Aorta (tissue), 5 donors: ENCODE data around the gene CDH12. TPM values are rescaled to one million over a fixed set of nuclear protein-coding genes. Genes with fewer than 3 reads are reported as not detected.

Experiments
- ATAC-seq: fragments of 200-7000 bp; cut with Tn5 transposase; one replicate; pipeline ENCODE4 v1.9.1; 2022; ENCODE audit warnings: moderate library complexity; ENCODE audit not compliant: low FRiP score
- DNase-seq, 2 donors: peaks; one replicate each; pipeline ENCODE4 v3.0.0-alpha.2; 2020
- H3K27ac ChIP-seq, 2 donors: one replicate each; pipeline ENCODE4 v1.5.1; 2013; ENCODE audit warnings: low read length in 2 of 2, mild to moderate bottlenecking in 2 of 2, moderate library complexity in 2 of 2, control low read depth in 1 of 2, inconsistent platforms in 1 of 2, low read depth in 1 of 2
- H3K27me3 ChIP-seq, 2 donors: one replicate each; pipeline ENCODE4 v1.6.1; 2013; ENCODE audit warnings: control low read depth in 1 of 2, low read length in 1 of 2, mild to moderate bottlenecking in 1 of 2, moderate library complexity in 1 of 2; ENCODE audit not compliant: insufficient read depth in 2 of 2, control insufficient read depth in 1 of 2
- H3K36me3 ChIP-seq, 2 donors: one replicate each; pipeline ENCODE4 v1.6.1; 2013; ENCODE audit warnings: control low read depth in 1 of 2, low read length in 1 of 2, mild to moderate bottlenecking in 1 of 2; ENCODE audit not compliant: insufficient read depth in 2 of 2, control insufficient read depth in 1 of 2
- H3K4me1 ChIP-seq, 2 donors: one replicate each; pipeline ENCODE4 v1.6.1; 2013; ENCODE audit warnings: low read length in 2 of 2, control low read depth in 1 of 2, mild to moderate bottlenecking in 1 of 2, moderate library complexity in 1 of 2; ENCODE audit not compliant: insufficient read depth in 2 of 2, control insufficient read depth in 1 of 2
- H3K4me3 ChIP-seq, 2 donors: one replicate each; pipeline ENCODE4 v1.5.1; 2013; ENCODE audit warnings: low read length in 2 of 2, control low read depth in 1 of 2, mild to moderate bottlenecking in 1 of 2
- H3K9me3 ChIP-seq: one replicate; pipeline ENCODE4 v1.6.1; 2013; ENCODE audit warnings: mild to moderate bottlenecking, low read length; ENCODE audit not compliant: control insufficient read depth
- WGBS, 2 donors: extraction: QIAGEN DNeasy Blood & Tissue Kit; methylation state at CpG; one replicate each; pipeline ENCODE4 v1.1.7; 2013; 5-methylcytosine and 5-hydroxymethylcytosine counted together
- intact Hi-C, 2 donors: fragments of 100-400 bp; cut with DNase I; formaldehyde crosslinking; loops; one replicate each; pipeline versions ENCODE4 v1.14.2 to v1.15.0; 2022
- polyA plus RNA-seq, 2 donors: library from polyadenylated mRNA; stranded (reverse); fragments of 200-250 nt; gene quantifications; one replicate each; pipeline ENCODE4 v1.2.3, GENCODE V29; 2013
- total RNA-seq, 2 donors: library from RNA; stranded (reverse); fragmentation: NEBNext Ultra II Directional; extraction: Animal tissue kit (Norgen Biotek cat#: 25700); gene quantifications; one replicate each; pipeline ENCODE4 v1.2.1, GENCODE V29; 2021
- donor health status: healthy with polysubstance abuse.
- donor health status: Bipolar disorder and iron deficiency.
- donor health status: DM: no; HTN: no; CAD: no.
- donor health status: DM: no; HTN: no; CAD: no.
- donor health status: DM: yes; HTN: yes; CAD: no.

CDH12 gene
- total and polyA plus RNA-seq, 4 donors, result not detected

GRCh38 chr5:21765406-21765805, 1087.7 kb downstream of the CDH12 start:
- Histone ChIP-seq H3K4me1 (no peaks in the 10 kb centered on the region), H3K27me3 (no peaks in the 10 kb centered on the region), H3K36me3 (no peaks in the 10 kb centered on the region), H3K4me3 (no peak overlapping the region), H3K27ac (no peak overlapping the region), H3K9me3 (no peaks in the 10 kb centered on the region)
- intact Hi-C loops, result no loop called here
- ATAC-seq (no peak), DNase-seq (no peak)
- WGBS, 2 donors, result 13 to 27% methylated on average over 1 of the region's 1 CpG

GRCh38 chr5:21739096-21739495, 1114.0 kb downstream of the CDH12 start:
- intact Hi-C loops, result no loop called here
- no peak for ATAC-seq
- no peaks in the 10 kb centered on the region for H3K9me3 ChIP-seq

GRCh38 chr5:21723500-21723899, 1129.6 kb downstream of the CDH12 start:
- no peak for ATAC-seq
- Histone ChIP-seq H3K4me3 (no peak overlapping the region), H3K36me3 (no peaks in the 10 kb centered on the region), H3K27ac (no peak overlapping the region), H3K9me3 (no peaks in the 10 kb centered on the region), H3K4me1 (no peaks in the 10 kb centered on the region), H3K27me3 (no peaks in the 10 kb centered on the region)
- intact Hi-C loops, result no loop called here
- no peak for DNase-seq
- 36 to 47% methylated on average over 2 of the region's 2 CpGs for whole genome bisulfite sequencing, 2 donors

More at GRCh38 chr5:21739096-21739495, 1114.0 kb downstream of the CDH12 start:
- Histone ChIP-seq H3K27ac (no peak overlapping the region), H3K36me3 (no peaks in the 10 kb centered on the region), H3K4me3 (no peak overlapping the region), H3K27me3 (no peaks in the 10 kb centered on the region), H3K4me1 (no peaks in the 10 kb centered on the region)
- DNase-seq, result no peak

- no peaks in the 10 kb centered on the region for H3K4me1 ChIP-seq
- ATAC-seq, result no peak
- no peak overlapping the region for H3K4me3 ChIP-seq
- no peak overlapping the region for H3K27ac ChIP-seq
- WGBS, 2 donors, result 39 to 42% methylated on average over 3 of the region's 3 CpGs
- DNase-seq, result no peak
- H3K9me3 ChIP-seq, result peaks cover 3% of the 10 kb centered on the region
- intact Hi-C loops, result no loop called here
- H3K27me3 ChIP-seq, result no peaks in the 10 kb centered on the region
- H3K36me3 ChIP-seq, result no peaks in the 10 kb centered on the region
These were observed 1141.0 kb downstream of the CDH12 start for GRCh38 chr5:21711866-21712758.

- no peaks in the 10 kb centered on the region for H3K27me3 ChIP-seq
- no peaks in the 10 kb centered on the region for H3K36me3 ChIP-seq
- H3K9me3 ChIP-seq, result no peaks in the 10 kb centered on the region
- ATAC-seq (no peak), DNase-seq (no peak)
- H3K4me1 ChIP-seq, result no peaks in the 10 kb centered on the region
- intact Hi-C loops, result no loop called here
- no peak overlapping the region for H3K27ac ChIP-seq
- 83 to 89% methylated on average over 3 of the region's 3 CpGs for WGBS, 2 donors
- no peak overlapping the region for H3K4me3 ChIP-seq
These were observed 1143.4 kb downstream of the CDH12 start for GRCh38 chr5:21709770-21710169.

GRCh38 chr5:21704974-21705668, 1148.0 kb downstream of the CDH12 start:
- ATAC-seq, result no peak
- H3K4me3 ChIP-seq, result no peak overlapping the region
- DNase-seq, result no peak
- no peaks in the 10 kb centered on the region for H3K4me1 ChIP-seq
- intact Hi-C loops, result no loop called here
- H3K36me3 ChIP-seq, result no peaks in the 10 kb centered on the region
- H3K27me3 ChIP-seq, result no peaks in the 10 kb centered on the region
- 57 to 65% methylated on average over 2 of the region's 2 CpGs for WGBS, 2 donors
- no peak overlapping the region for H3K27ac ChIP-seq
- no peaks in the 10 kb centered on the region for H3K9me3 ChIP-seq

- no peak overlapping the region for H3K27ac ChIP-seq
- H3K4me3 ChIP-seq, result no peak overlapping the region
- WGBS, 2 donors, result 49 to 59% methylated on average over 3 of the region's 3 CpGs
- no peaks in the 10 kb centered on the region for H3K9me3 ChIP-seq
- ATAC-seq, result no peak
- intact Hi-C loops, result no loop called here
- DNase-seq, result no peak
- no peaks in the 10 kb centered on the region for H3K27me3 ChIP-seq
- H3K4me1 ChIP-seq, result no peaks in the 10 kb centered on the region
- no peaks in the 10 kb centered on the region for H3K36me3 ChIP-seq
These were observed 1151.8 kb downstream of the CDH12 start for GRCh38 chr5:21701317-21701716.
